Muscle layer of duodenum (tissue), 2 donors: Measurements from ENCODE around the gene SYCP2.
A peak's percentile ranks its signal among the peaks of the same experiment; 100 is the strongest.

Experiments
- H3K27ac ChIP-seq: one replicate; pipeline ENCODE4 v1.7.0; 2013; ENCODE audit warnings: mild to moderate bottlenecking, low read length
- H3K27me3 ChIP-seq: one replicate; pipeline ENCODE4 v1.7.0; 2013; ENCODE audit warnings: low read depth, mild to moderate bottlenecking, control low read depth, low read length
- H3K36me3 ChIP-seq, 2 donors: one replicate each; pipeline ENCODE4 v1.7.0; 2013; ENCODE audit warnings: low read length in 2 of 2, control low read depth in 1 of 2, mild to moderate bottlenecking in 1 of 2; ENCODE audit not compliant: insufficient read depth in 2 of 2, control insufficient read depth in 1 of 2
- H3K4me1 ChIP-seq, 2 donors: one replicate each; pipeline ENCODE4 v1.7.0; 2013; ENCODE audit warnings: low read length in 2 of 2, mild to moderate bottlenecking in 2 of 2, control low read depth in 1 of 2, moderate library complexity in 1 of 2; ENCODE audit not compliant: insufficient read depth in 2 of 2, control insufficient read depth in 1 of 2
- H3K4me3 ChIP-seq, 2 donors: one replicate each; pipeline ENCODE4 v1.7.0; 2013; ENCODE audit warnings: low read length in 2 of 2, low read depth in 1 of 2, mild to moderate bottlenecking in 1 of 2
- H3K9me3 ChIP-seq, 2 donors: one replicate each; pipeline ENCODE4 v1.7.0; 2013; ENCODE audit warnings: low read length in 2 of 2, control low read depth in 1 of 2, mild to moderate bottlenecking in 1 of 2; ENCODE audit not compliant: control insufficient read depth in 1 of 2
- donor health status: healthy.

SYCP2 gene

DNA sequence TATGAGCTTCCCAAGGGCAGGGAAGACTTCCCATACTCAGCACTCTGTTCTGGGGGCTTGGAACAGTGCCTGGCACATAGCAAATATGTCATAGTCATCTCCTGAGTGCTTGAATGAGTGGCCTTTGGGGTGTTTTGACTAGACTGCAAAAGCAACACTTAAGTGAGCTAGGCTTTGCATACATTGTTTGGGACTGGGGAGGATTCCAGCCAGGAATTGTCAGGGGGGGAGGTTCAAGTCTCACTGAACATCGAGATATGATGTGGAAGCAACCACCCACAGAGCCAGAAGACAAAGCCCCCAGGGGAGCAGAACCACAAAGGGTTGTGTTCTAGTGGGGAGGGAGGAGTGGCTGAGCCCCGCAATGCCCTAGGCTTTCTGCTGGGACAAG is 98.4 kb downstream of the SYCP2 start:
- Histone ChIP-seq H3K4me3 (no peak overlapping the region), H3K4me1 (peaks cover 3 to 12% of the 10 kb centered on the region in 2 donors), H3K27ac (no peak overlapping the region), H3K27me3 (no peaks in the 10 kb centered on the region), H3K36me3 (no peaks in the 10 kb centered on the region), H3K9me3 (no peaks in the 10 kb centered on the region)

DNA sequence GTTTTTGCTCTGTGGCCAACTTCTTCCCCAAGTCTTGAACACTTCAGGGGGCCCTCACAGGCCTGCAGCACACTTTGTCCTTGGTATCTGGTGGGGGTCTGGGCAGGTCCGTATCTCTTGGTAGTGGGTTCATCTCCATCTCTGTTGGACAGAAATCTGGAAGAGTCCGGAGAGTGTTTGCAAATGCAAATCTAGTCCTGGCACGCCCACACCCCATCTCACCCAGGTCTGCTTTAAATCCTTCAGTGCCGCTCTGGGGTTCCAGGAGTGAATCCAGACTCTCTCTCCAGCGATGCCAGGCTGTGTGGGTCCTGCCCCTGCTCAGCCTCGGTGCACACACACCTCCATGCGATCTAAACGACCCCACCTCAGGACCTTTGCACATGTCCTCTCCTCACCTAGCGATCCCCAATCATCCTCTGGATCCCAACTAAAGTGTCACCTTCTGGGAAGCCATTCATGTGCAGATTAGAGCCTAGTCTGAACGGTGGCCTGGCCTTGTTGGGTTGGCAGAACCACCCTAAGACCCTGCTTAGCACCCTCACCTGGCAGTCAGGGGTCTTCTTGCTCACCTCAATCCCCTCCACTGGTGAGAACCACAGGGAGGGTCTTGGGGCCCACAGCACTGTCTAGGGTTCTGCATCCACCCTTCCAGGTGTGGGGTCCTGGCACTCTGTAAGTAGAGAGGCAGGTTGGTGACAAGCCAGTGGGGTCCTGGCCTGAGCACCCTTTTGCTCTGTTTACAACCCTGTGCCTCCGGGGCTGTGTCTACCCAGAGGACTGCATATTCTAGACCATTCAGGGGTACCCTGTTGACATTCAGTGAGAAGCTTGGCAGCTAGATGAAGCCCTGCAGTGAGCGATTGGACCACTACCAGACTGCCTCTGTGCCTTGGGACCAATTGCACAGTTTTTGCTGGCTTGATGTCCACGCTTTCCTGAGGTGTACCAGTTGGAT is 100.8 kb downstream of the SYCP2 start:
- no peak overlapping the region for H3K27ac ChIP-seq
- no peaks in the 10 kb centered on the region for H3K27me3 ChIP-seq
- no peaks in the 10 kb centered on the region for H3K9me3 ChIP-seq
- no peak overlapping the region for H3K4me3 ChIP-seq
- peaks cover 3 to 12% of the 10 kb centered on the region in 2 donors for H3K4me1 ChIP-seq
- no peaks in the 10 kb centered on the region for H3K36me3 ChIP-seq

DNA sequence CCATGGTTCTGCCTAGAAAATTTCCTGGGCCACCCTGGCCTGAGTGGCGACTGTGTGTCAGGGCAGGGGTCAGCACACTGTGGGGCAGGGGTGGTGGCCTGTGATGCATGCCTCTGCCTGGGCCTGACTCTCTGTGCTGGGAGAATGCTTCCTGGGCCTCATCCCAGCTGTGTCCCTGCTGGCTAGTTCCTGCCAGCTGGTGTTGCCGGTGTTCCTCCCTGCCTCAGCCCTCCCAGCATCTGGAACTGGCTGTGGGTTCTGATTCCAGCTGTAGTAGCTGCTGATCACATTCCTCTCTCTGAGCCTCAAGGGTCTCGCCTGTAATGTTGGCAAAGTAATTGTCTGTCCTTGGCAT is 101.5 kb downstream of the SYCP2 start:
- Histone ChIP-seq H3K4me3 (no peak overlapping the region), H3K9me3 (no peaks in the 10 kb centered on the region), H3K27me3 (no peaks in the 10 kb centered on the region), H3K4me1 (peaks cover 3 to 12% of the 10 kb centered on the region in 2 donors), H3K27ac (no peak overlapping the region), H3K36me3 (no peaks in the 10 kb centered on the region)

DNA sequence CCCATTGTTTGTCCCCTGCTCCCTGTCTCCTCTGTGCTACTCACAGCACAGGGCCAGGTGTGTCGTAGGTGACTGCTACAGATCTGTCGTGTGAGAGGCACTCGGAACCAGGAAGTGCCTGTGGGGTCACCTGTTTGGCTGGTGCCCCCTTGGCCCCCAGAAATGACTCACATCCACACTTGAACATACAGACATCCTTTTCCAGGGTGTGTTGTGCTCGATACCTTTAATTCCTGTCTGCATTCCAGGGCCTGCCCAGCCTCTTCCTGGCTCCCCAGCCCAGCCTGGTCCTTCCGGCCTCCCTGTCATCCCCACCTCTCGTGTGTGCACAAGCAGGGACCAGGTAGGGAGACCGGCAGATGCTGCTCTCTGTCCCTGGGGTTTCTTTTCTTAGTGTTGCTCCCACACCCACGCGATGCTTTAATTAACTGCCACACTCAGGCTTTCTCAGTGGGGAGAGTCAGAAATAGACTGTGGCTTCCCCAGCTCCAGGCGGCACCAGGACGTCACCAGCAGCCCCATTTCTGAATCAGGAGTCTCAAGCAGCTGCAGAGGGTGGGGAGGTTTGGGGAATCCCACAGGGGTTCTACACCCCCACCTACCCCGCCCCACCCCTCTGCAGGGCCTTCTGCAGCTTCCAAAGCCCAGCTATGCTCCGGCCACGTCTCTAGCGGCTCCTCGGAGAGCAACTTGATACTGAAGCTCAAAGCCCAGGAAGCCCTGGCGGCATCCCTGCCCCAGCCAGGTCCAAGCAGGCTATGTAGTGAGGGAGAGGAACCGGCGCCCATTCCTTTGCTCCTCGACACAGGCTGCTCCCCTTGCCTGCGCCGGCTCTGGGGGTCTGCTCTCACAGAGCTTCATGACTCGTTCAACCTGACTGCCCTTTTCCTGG is 102.2 kb downstream of the SYCP2 start:
- Histone ChIP-seq H3K4me1 (peaks cover 0 to 8% of the 10 kb centered on the region in 2 donors), H3K36me3 (no peaks in the 10 kb centered on the region), H3K27ac (no peak overlapping the region), H3K9me3 (no peaks in the 10 kb centered on the region), H3K4me3 (no peak overlapping the region), H3K27me3 (no peaks in the 10 kb centered on the region)

GRCh38 chr20:59830665-59831023 is 102.8 kb downstream of the SYCP2 start:
- no peak overlapping the region for H3K4me3 ChIP-seq
- no peak overlapping the region for H3K27ac ChIP-seq
- H3K4me1 ChIP-seq, result peaks cover 0 to 1% of the 10 kb centered on the region in 2 donors

DNA sequence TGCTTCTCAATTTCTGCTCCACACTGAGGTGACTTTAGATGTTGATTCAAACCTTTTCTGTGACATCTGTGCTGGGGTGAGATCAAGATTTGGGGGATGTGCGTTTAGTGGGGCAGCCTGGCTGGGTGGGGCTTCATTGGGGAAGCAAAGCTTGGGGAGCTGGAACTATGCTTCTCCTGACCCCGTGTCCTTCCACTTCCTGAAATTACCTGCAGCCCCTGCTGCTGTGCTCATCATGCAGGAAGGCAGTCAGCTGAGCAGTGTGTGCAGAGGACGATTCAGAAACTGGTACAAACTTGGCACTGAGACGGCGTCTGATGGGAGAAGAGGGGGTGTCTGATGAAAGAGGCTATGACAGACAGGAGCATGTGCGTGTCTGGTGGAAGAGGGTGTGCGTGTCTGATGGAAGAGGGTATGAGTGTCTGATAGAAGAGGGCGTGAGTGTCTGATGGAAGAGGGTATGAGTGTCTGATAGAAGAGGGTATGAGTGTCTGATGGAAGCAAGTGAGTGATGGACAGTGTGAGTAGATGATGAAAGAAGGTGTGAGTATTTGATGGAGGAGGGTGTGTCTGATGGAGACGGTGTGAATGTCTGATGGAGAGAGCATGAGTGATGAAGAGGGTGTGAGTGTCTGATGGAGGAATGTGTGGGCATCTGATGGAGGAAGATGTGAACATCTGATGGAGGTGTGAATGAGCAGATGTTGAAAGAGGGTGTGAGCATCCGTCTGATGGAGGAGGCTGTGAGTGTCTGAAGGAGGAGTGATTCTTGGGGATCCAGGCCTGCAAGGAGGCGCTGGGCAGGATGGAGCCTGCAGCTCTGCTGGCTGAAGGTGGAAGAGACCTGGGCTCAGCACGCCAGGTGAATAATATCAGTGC is 103.4 kb downstream of the SYCP2 start:
- Histone ChIP-seq H3K4me3 (no peak overlapping the region), H3K9me3 (no peaks in the 10 kb centered on the region), H3K27ac (no peak overlapping the region), H3K4me1 (no peaks in the 10 kb centered on the region), H3K27me3 (no peaks in the 10 kb centered on the region), H3K36me3 (no peaks in the 10 kb centered on the region)

More at GRCh38 chr20:59830665-59831023, 102.8 kb downstream of the SYCP2 start:
- H3K36me3 ChIP-seq, result no peaks in the 10 kb centered on the region
- no peaks in the 10 kb centered on the region for H3K9me3 ChIP-seq
- H3K27me3 ChIP-seq, result no peaks in the 10 kb centered on the region

DNA sequence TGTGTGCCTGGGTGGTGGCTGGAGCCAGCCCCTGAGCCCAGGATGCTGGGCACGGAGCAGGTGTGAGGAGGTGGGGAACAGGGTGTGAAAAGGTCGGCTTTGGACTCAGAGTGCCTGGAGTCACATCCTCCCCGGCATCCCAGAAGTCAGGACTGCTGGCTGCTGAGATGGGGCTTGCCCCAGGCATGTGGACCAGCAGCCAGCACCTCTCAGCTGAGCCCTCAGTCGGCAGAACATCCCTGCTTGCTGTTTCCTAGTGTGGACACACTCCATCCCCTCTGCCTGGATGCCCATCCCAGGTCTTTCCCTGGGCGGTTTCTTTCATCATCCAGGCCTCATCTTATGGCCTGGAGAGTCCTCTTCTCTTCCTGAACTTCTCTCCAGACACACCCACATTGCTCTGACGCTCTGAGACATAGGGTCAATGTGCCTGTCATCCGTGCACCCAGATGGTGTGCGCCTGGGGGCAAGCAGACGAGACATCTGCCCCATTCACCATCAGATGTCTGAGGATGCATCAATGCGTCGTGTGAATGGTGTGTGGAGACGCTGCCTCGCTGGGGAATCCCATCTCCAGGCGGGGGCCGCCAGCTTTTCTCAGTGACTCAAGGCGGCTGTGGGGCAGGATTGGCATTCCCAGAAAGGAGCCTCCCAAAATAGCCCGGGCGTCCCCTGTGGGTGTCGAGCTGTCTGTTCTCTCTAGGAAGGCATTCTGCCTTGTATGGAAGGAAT is 104.2 kb downstream of the SYCP2 start:
- no peaks in the 10 kb centered on the region for H3K36me3 ChIP-seq
- no peak overlapping the region for H3K4me3 ChIP-seq
- H3K4me1 ChIP-seq, result peaks cover 0 to under 1% of the 10 kb centered on the region in 2 donors
- H3K27ac ChIP-seq, result no peak overlapping the region
- no peaks in the 10 kb centered on the region for H3K9me3 ChIP-seq
- no peaks in the 10 kb centered on the region for H3K27me3 ChIP-seq

GRCh38 chr20:59828125-59829053 is 105.0 kb downstream of the SYCP2 start:
- Histone ChIP-seq H3K4me1 (peaks cover 0 to 8% of the 10 kb centered on the region in 2 donors), H3K27ac (no peak overlapping the region), H3K36me3 (no peaks in the 10 kb centered on the region), H3K9me3 (no peaks in the 10 kb centered on the region), H3K27me3 (no peaks in the 10 kb centered on the region), H3K4me3 (no peak overlapping the region)

- Histone ChIP-seq H3K27me3 (no peaks in the 10 kb centered on the region), H3K4me3 (no peak overlapping the region), H3K9me3 (no peaks in the 10 kb centered on the region), H3K4me1 (peaks cover 0 to 8% of the 10 kb centered on the region in 2 donors), H3K27ac (peak overlapping the region; percentile 63), H3K36me3 (no peaks in the 10 kb centered on the region)
Observed at GRCh38 chr20:59827138-59828056, 106.0 kb downstream of the SYCP2 start.
